HG03521 (cell line): ENCODE measurements around the gene NPHP4.

Experiments used
- ATAC-seq: cut with Tn5 transposase; IDR thresholded peaks from one replicate; pipeline ENCODE4 v1.9.1; 2021; ENCODE audit warnings: mild to moderate bottlenecking, moderate library complexity; ENCODE audit not compliant: unreplicated experiment

NPHP4 gene

GRCh38 chr1:5951846-5952410 is 40.3 kb downstream of the NPHP4 start:
- ATAC-seq, result no peak

GRCh38 chr1:5950994-5951785 is 41.0 kb downstream of the NPHP4 start:
- no peak for ATAC-seq

- no peak for ATAC-seq
Observed at GRCh38 chr1:5950201-5950895, 41.9 kb downstream of the NPHP4 start.

GRCh38 chr1:5949761-5950100 is 42.5 kb downstream of the NPHP4 start:
- no peak for ATAC-seq

- no peak for ATAC-seq
Observed at GRCh38 chr1:5949085-5949760, 43.0 kb downstream of the NPHP4 start.

GRCh38 chr1:5948681-5949005 is 43.6 kb downstream of the NPHP4 start:
- ATAC-seq, result no peak

GRCh38 chr1:5947978-5948680 is 44.1 kb downstream of the NPHP4 start:
- ATAC-seq, result no peak

GRCh38 chr1:5947071-5947821 is 45.0 kb downstream of the NPHP4 start:
- ATAC-seq, result no peak

GRCh38 chr1:5945445-5945844 is 46.8 kb downstream of the NPHP4 start:
- no peak for ATAC-seq

- ATAC-seq, result no peak
Observed at GRCh38 chr1:5944843-5945167, 47.4 kb downstream of the NPHP4 start.

GRCh38 chr1:5944154-5944842 is 47.9 kb downstream of the NPHP4 start:
- no peak for ATAC-seq

GRCh38 chr1:5943343-5944124 is 48.7 kb downstream of the NPHP4 start:
- no peak for ATAC-seq

GRCh38 chr1:5941671-5942070 is 50.6 kb downstream of the NPHP4 start:
- no peak for ATAC-seq

GRCh38 chr1:5940723-5941407 is 51.4 kb downstream of the NPHP4 start:
- no peak for ATAC-seq

- no peak for ATAC-seq
Observed at GRCh38 chr1:5939271-5940170, 52.7 kb downstream of the NPHP4 start.

- no peak for ATAC-seq
Observed at GRCh38 chr1:5938101-5938646, 54.1 kb downstream of the NPHP4 start.

- ATAC-seq, result no peak
Observed at GRCh38 chr1:5937373-5937857, 54.8 kb downstream of the NPHP4 start.
